ENCODE measurements around the gene BEX5. TPM values are rescaled to one million over a fixed set of nuclear protein-coding genes. Genes with fewer than 3 reads are reported as not detected.
A peak's percentile ranks its signal among the peaks of the same experiment; 100 is the strongest.
"Not testable (repeated sequence)": the region's sequence is repeated elsewhere in the genome, so short reads cannot be mapped to it uniquely, and the experiment has no call there.

Gene BEX5
- total RNA-seq, 2 experiments from 2014 or later, result 12.4 to 14.3 TPM

GRCh38 chrX:102138064-102138463 lies 17.7 kb downstream of the BEX5 start:
- Mint-ChIP-seq H3K4me1 (ENCODE audit: low read depth) (no peaks in the 10 kb centered on the region), H3K27ac (no peak overlapping the region), H3K27me3 (peaks cover 50% of the 10 kb centered on the region), H3K36me3 (ENCODE audit: low read depth) (no peaks in the 10 kb centered on the region), H3K9me3 (no peaks in the 10 kb centered on the region), H3K4me3 (no peak overlapping the region)
- no peak for DNase-seq
- ATAC-seq (ENCODE audit: poor library complexity), result no peak
- Histone ChIP-seq H3K9me3 (ENCODE audit: control insufficient read depth in 1 of 2, insufficient read depth in 1 of 2, low read length in 2 of 2) (no peaks in the 10 kb centered on the region), H3K4me1 (ENCODE audit: insufficient read depth, low read length) (no peaks in the 10 kb centered on the region), H3K27ac (ENCODE audit: low read depth in 1 of 2, low read length in 2 of 2) (no peak overlapping the region), H3K27me3 (ENCODE audit: control insufficient read depth in 1 of 2, insufficient read depth in 2 of 2, low read length in 2 of 2) (no peaks in the 10 kb centered on the region), H3K4me3 (ENCODE audit: low read length) (no peak overlapping the region), H3K36me3 (ENCODE audit: insufficient read depth, low read length) (no peaks in the 10 kb centered on the region)
- ChIA-PET CTCF (interaction anchor here (0.7 kb wide), 1 partner anchor 8 kb away, joined by 3 read pairs; no protein-coding TSS in a partner anchor), POLR2A (no interaction called here)
- intact Hi-C loops (cut with DNase I, micrococcal nuclease), result no loop called here
- no peak for TF ChIP-seq CTCF (IDR thresholded peaks at IDR 0.05)

GRCh38 chrX:102129473-102129872 lies 26.3 kb downstream of the BEX5 start:
- POLR2A ChIA-PET, result no interaction called here
- Mint-ChIP-seq H3K27me3 (peaks cover 59% of the 10 kb centered on the region), H3K4me1 (ENCODE audit: low read depth) (peaks cover 5% of the 10 kb centered on the region), H3K9me3 (no peaks in the 10 kb centered on the region), H3K4me3 (no peak overlapping the region), H3K36me3 (ENCODE audit: low read depth) (no peaks in the 10 kb centered on the region), H3K27ac (no peak overlapping the region)
- DNase-seq, result peak in 3 of 14 experiments; percentile 2 to 10 (median 9)
- Histone ChIP-seq H3K27ac (ENCODE audit: low read depth in 1 of 2, low read length in 2 of 2) (no peak overlapping the region), H3K4me3 (ENCODE audit: low read length) (no peak overlapping the region), H3K36me3 (ENCODE audit: insufficient read depth, low read length) (no peaks in the 10 kb centered on the region), H3K9me3 (ENCODE audit: control insufficient read depth in 1 of 2, insufficient read depth in 1 of 2, low read length in 2 of 2) (no peaks in the 10 kb centered on the region), H3K4me1 (ENCODE audit: insufficient read depth, low read length) (peaks cover 5% of the 10 kb centered on the region), H3K27me3 (ENCODE audit: control insufficient read depth in 1 of 2, insufficient read depth in 2 of 2, low read length in 2 of 2) (peaks cover 0 to 9% of the 10 kb centered on the region in 2 experiments)
- intact Hi-C loops (cut with DNase I, micrococcal nuclease), result loop anchor here (2.0 to 10.0 kb wide), 3 partner anchors 13 to 735 kb away; partner anchors contain the start of gene TCEAL6 (in 1 of the 2)
- ATAC-seq (ENCODE audit: poor library complexity), result no peak
- CTCF ChIA-PET, result interaction anchor here (0.7 kb wide), 1 partner anchor 9 kb away, joined by 3 read pairs; no protein-coding TSS in a partner anchor
- peak; percentile 48 for TF ChIP-seq CTCF (IDR thresholded peaks at IDR 0.05)

GRCh38 chrX:102126863-102127262 lies 28.9 kb downstream of the BEX5 start:
- Histone ChIP-seq H3K4me3 (ENCODE audit: low read length) (no peak overlapping the region), H3K27ac (ENCODE audit: low read depth in 1 of 2, low read length in 2 of 2) (no peak overlapping the region), H3K4me1 (ENCODE audit: insufficient read depth, low read length) (peaks cover 5% of the 10 kb centered on the region), H3K36me3 (ENCODE audit: insufficient read depth, low read length) (no peaks in the 10 kb centered on the region), H3K27me3 (ENCODE audit: control insufficient read depth in 1 of 2, insufficient read depth in 2 of 2, low read length in 2 of 2) (peaks cover 0 to 10% of the 10 kb centered on the region in 2 experiments), H3K9me3 (ENCODE audit: control insufficient read depth in 1 of 2, insufficient read depth in 1 of 2, low read length in 2 of 2) (no peaks in the 10 kb centered on the region)
- Mint-ChIP-seq H3K36me3 (ENCODE audit: low read depth) (no peaks in the 10 kb centered on the region), H3K27ac (no peak overlapping the region), H3K4me1 (ENCODE audit: low read depth) (peaks cover 7% of the 10 kb centered on the region), H3K4me3 (peak overlapping the region; percentile 4), H3K9me3 (no peaks in the 10 kb centered on the region), H3K27me3 (peaks cover 58% of the 10 kb centered on the region)
- intact Hi-C loops (cut with DNase I, micrococcal nuclease), result loop anchor here in 1 of 2 experiments (10.0 kb wide), 1 partner anchor 738 kb away; no protein-coding TSS in a partner anchor
- ChIA-PET POLR2A (no interaction called here), CTCF (no interaction called here)
- ATAC-seq (ENCODE audit: poor library complexity) (no peak), DNase-seq (no peak)
- TF ChIP-seq CTCF (IDR thresholded peaks at IDR 0.05), result no peak

- H3K9me3 ChIP-seq (ENCODE audit: control insufficient read depth in 1 of 2, insufficient read depth in 1 of 2, low read length in 2 of 2); H3K36me3 Mint-ChIP-seq (ENCODE audit: low read depth); H3K36me3 ChIP-seq (ENCODE audit: insufficient read depth, low read length); H3K9me3 Mint-ChIP-seq; ATAC-seq (ENCODE audit: poor library complexity); POLR2A ChIA-PET; DNase-seq; CTCF ChIA-PET; H3K4me3 ChIP-seq (ENCODE audit: low read length); H3K27ac ChIP-seq (ENCODE audit: low read depth in 1 of 2, low read length in 2 of 2); H3K4me1 Mint-ChIP-seq (ENCODE audit: low read depth); H3K27ac Mint-ChIP-seq; H3K4me1 ChIP-seq (ENCODE audit: insufficient read depth, low read length): not testable (repeated sequence)
- Mint-ChIP-seq H3K4me3 (peak overlapping the region; percentile 7), H3K27me3 (peaks cover 54% of the 10 kb centered on the region)
- peaks cover 0 to 10% of the 10 kb centered on the region in 2 experiments for H3K27me3 ChIP-seq (ENCODE audit: control insufficient read depth in 1 of 2, insufficient read depth in 2 of 2, low read length in 2 of 2)
- intact Hi-C loops (cut with DNase I, micrococcal nuclease), result loop anchor here in 1 of 2 experiments (10.0 kb wide), 1 partner anchor 739 kb away; no protein-coding TSS in a partner anchor
These were observed 29.5 kb downstream of the BEX5 start for GRCh38 chrX:102126080-102126818.

- CTCF ChIA-PET; ATAC-seq (ENCODE audit: poor library complexity); H3K27ac ChIP-seq (ENCODE audit: low read depth in 1 of 2, low read length in 2 of 2); H3K9me3 ChIP-seq (ENCODE audit: control insufficient read depth in 1 of 2, insufficient read depth in 1 of 2, low read length in 2 of 2); H3K9me3 Mint-ChIP-seq; H3K36me3 Mint-ChIP-seq (ENCODE audit: low read depth); H3K4me1 ChIP-seq (ENCODE audit: insufficient read depth, low read length); H3K27ac Mint-ChIP-seq; H3K4me1 Mint-ChIP-seq (ENCODE audit: low read depth); POLR2A ChIA-PET; H3K36me3 ChIP-seq (ENCODE audit: insufficient read depth, low read length): not testable (repeated sequence)
- peak in 4 of 14 experiments; percentile 9 to 31 (median 10) for DNase-seq
- H3K4me3 Mint-ChIP-seq, result peak within 1 kb of the TSS; percentile 70
- Histone ChIP-seq H3K27me3 (ENCODE audit: control insufficient read depth in 1 of 2, insufficient read depth in 2 of 2, low read length in 2 of 2) (peaks cover 0 to 10% of the 10 kb centered on the region in 2 experiments), H3K4me3 (ENCODE audit: low read length) (peak within 1 kb of the TSS; percentile 34)
- intact Hi-C loops (cut with DNase I, micrococcal nuclease), result loop anchor here in 1 of 2 experiments (10.0 kb wide), 1 partner anchor 739 kb away; no protein-coding TSS in a partner anchor
- peaks cover 55% of the 10 kb centered on the region for H3K27me3 Mint-ChIP-seq
These were observed 30.3 kb downstream of the BEX5 start, which contains the start of gene TCEAL2 for GRCh38 chrX:102125436-102125835. Gene TCEAL2, plus strand, starts transcription at chrX:102125679. Its CDS starts 1,152 bp downstream, at chrX:102126831.
